GM11168 (cell line): ENCODE data around the gene SEMA5A.
"Not testable (repeated sequence)": the region's sequence is repeated elsewhere in the genome, so short reads cannot be mapped to it uniquely, and the experiment has no call there.

Experiments used
- in situ Hi-C: fragments of 300-500 bp; cut with MboI; formaldehyde crosslinking; loops from one replicate; pipeline ENCODE4 v1.12.0; 2022; ENCODE audit warnings: low sequenced_read_pairs; ENCODE audit not compliant: unreplicated experiment

SEMA5A gene

DNA sequence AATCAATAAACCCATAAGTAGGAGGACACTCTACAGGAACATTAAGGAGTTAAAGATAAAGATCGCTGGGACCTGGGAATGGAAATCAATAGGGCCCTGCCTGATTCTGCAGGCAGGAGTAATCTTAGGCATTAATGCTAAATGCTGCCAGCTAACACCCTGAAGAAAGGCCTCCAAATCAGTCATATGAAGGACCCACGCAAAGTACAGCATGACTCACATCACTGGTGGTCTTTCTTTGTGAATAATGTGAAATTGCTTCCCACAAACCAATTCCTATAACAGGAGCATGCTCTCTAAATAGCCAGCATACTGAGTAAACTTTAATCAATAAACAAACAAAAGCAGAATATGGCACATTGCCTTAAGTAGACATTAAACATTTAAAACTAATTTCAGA lies 172.3 kb downstream of the SEMA5A start:
- in situ Hi-C loops, result no loop called here

DNA sequence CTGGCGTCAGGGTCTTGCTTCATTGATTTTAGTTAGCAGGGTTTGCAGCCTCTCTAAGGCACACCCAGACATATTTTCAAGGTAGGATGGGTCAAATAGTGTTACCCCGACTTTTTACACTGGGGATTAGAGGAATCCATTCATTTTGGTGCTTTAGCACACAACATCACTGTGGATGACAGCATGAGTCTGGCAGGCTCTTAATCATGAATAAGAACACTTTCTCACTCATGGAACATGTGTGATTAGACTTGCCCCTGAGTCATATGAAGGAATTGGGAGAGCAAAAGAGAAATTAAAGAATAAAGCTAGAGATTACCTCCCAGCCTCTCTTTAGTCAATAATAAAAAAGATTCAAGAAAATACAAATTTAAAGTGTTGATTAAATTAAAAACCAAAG lies 175.6 kb downstream of the SEMA5A start:
- in situ Hi-C loops, result no loop called here

DNA sequence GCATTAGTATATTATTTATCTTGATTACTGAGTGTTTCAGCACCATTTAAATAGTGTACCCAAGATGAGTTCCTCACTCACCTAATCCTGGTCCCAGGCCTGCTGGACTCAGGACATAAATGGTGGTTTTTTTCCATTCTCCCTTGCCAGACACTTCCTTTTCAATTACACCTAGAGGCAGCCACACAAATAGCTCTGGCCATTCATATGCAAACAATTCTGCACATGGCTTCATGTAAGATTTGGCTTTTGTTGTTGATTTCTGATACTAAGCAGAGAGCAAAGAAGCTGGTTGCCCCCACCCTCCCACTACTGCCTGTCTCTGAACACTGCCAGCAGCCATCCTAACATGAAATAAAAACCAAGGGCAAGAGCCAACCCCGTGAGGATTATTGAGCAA lies 180.4 kb downstream of the SEMA5A start:
- in situ Hi-C loops, result no loop called here

DNA sequence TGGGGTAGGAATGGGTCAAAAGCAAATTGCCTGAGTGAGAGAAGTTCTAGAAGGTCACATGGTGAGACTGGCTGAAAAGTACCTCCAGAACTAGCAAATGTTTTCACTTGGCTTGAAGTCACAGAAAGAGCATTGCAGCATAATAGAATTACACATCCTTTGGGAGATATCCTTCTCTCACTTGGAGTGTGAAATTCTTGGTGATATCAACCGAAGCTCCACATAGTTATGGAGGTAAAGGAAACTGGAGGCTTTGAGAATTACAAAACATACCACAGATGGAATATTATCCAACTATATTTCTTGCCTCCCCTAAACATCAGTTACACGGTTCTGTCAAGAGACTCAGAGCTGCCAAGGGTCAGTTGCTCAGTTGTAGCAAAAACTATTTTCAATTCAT lies 182.4 kb downstream of the SEMA5A start:
- in situ Hi-C loops, result no loop called here

DNA sequence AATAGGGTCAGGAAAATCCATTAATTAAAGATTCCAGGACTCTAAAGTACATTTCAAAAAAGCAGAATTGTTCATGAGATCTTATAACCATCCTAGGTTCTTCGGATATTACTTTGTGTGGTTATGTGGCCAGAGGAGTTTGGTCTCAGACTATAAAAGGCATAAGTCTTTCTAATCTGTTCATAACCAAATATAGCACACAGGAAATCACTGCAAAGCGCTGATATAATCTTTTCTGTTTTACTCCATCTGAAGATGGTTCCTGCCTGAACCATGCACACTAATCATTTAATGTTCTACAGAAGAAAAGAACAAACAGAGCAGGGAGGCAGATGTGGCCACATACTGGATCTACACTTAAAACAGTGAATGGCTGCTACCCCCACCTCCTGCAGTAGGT lies 182.8 kb downstream of the SEMA5A start:
- in situ Hi-C loops, result no loop called here

DNA sequence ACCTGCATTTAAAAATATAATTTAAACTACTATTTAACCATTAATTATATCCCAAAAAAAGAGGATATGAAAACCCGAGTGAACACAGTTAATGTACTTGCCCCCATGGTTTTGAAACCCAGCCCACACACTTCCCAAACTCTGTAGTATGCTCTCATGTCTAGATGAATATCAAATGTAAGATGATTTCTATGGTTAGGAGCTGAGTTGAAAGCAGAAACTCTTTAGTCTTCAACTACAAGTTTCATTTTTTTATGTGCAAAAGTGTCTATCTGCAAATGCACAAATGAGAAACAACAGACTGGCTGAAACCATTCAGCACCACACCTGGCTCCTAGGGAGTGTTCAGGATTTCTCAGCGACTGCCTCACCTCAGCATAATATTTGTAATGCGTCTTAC lies 183.3 kb downstream of the SEMA5A start:
- in situ Hi-C loops, result no loop called here

DNA sequence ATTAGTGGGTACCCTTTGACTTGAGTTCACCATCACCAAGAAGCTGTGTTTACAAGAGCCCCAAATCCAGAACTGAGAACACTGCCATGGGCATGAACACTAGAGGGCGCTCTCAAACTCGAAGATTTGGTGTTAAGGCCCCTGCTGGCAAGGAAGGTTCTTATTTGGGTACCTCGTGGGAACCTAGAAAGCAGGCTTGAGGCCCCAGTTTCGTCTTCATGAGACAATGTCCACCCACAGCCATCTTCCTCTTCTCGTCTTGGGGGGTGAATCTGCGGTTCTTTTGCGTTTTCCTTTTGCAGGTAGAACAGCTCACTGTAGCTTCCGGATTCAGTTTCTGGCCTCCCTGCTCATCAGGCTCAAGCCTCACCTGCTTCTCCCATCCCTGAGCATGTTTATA lies 184.0 kb downstream of the SEMA5A start:
- in situ Hi-C loops, result no loop called here

DNA sequence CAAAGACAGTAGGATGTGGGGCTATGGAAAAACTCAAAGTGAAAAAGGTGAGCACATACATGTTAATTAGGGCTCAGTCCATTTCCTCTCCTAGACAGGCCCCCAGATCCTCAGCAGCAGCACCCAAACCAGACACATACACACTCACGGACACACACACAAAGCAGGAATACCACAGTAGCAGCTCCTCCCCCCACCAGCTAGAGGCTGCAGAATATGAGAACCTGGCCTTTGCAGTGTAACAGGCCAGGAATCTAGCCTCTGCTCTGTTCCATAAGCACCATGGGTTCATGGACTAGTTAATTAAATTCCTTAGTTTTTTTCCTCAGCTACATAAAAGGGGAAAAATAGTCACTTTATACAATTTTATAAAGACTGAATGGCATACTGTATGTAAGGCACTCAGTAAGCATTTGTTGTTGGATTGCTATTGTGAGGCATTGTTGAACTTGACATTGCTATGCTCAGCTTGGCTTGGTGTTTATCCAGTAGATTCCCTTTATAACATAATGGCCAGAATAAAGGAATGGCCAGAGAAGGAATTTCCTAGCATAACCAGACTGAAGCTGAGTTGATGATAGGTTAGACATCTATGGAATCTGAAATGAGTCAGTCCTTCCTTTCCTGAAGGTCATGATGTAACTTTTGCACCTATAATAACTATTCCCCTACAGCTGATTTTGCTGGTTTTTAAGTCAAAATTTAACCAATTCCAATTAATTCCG lies 186.8 kb downstream of the SEMA5A start:
- in situ Hi-C loops, result no loop called here

DNA sequence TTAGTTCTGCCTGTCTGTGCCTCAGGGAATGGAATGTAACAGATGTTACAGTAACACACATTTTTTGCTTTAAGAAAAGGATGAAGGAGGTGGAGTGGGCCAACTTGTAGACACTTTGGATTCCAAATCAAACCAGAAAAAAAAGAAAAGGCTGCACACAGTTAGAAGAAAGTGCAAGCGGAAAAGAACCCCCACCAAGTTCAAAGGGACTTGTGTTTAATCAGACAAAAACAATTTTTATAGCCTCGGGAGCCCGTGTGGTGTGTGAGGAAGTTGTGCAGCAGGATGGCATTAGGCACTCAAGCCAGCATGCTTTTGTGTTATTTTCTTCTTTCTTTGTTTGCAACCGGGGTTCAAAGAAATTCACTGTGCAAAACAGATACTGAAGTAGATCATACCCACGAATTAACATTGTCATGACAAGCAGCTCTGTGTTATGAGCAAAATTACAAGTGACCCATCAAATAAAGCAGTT lies 189.5 kb downstream of the SEMA5A start:
- in situ Hi-C loops, result no loop called here

DNA sequence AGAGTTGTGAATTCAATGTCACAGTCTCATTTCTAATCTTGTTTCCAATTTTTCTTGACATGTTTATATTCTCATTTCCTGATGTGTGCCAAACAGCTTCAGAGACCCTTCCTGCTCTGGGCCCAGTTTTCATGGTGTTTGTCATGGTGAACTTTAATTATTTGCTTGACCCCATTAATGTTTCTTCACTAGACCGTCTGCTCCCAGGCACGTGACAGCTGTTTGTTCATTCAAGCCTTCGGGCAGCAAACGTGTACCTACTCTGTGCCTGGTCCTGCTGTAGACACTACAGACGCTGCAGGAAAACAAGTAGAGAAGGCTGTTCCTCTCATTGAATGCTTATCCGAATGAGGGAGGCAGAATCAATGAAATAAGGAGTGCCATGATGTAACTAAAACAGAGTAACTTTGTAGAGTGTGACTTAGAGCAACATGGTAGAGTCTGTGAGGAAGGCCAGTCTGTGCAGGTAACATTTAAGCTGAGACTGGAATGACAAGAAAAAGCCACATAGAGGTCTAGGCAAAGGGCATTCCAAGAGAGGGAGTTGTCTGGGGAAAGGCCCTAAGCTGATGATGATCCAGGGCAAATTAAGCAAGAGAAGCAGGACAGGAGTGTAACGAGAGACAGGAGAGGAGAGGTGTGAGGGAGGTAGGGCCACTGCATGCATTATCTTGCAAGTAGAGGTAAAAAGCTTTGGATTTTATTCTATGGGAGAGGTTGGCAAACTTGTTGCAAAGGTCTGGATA lies 191.4 kb downstream of the SEMA5A start:
- in situ Hi-C loops, result no loop called here

DNA sequence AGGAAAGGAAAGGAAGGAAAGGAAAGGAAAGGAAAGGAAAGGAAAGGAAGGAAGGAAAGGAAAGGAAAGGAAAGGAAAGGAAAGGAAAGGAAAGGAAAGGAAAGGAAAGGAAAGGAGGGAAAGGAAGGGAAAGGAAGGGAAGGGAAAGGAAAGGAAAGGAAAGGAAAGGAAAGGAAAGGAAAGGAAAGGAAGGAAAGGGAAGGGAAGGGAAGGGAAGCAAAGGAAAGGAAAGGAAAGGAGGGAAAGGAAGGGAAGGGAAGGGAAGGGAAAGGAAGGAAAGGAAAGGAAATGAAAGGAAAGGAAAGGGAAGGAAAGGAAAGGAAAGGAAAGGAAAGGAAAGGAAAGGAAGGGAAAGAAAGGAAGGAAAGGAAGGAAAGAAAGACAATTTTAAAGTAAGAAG lies 192.8 kb downstream of the SEMA5A start:
- in situ Hi-C loops, result not testable (repeated sequence)

DNA sequence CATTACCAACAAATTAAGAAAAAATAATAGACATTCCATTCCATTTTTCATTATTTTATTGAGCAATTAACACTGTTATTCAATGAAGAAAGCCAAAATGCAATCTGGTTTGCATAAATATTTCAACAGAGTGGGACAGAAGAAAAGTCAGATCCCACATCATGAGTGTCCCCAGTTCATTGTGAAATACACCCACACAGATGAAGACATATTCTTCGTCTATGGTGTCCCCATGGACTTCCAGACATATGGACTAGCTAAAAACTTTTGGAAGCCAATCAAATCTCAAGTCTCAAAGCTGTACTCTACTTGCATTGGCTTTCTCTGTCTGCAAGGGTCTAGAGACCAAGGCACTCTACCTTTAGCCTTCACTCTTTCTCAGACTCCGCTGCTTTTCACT lies 194.3 kb downstream of the SEMA5A start:
- in situ Hi-C loops, result no loop called here

DNA sequence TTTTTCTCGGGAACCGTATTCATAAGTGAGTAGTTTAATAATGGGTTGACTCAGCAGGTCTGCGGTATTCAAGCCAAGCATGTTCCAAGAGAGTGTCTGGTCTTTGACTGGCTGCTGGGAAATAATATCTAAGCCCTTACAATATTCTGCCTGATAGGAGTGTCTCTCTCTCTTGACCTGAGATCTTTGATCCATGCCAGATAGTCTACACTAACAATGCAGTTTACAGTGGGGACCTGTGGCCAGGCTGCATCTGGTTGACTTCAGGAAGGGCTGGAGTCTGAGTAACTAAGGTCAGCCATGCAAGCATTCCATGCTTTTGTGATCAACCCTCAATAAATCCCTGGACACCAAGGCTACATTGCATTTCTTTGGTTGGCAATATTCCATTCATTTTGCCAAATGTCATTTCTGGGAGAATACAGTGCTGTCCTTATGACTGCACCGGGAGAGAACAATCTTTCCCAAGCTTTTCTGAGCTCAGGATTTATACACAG lies 195.5 kb downstream of the SEMA5A start:
- in situ Hi-C loops, result no loop called here

DNA sequence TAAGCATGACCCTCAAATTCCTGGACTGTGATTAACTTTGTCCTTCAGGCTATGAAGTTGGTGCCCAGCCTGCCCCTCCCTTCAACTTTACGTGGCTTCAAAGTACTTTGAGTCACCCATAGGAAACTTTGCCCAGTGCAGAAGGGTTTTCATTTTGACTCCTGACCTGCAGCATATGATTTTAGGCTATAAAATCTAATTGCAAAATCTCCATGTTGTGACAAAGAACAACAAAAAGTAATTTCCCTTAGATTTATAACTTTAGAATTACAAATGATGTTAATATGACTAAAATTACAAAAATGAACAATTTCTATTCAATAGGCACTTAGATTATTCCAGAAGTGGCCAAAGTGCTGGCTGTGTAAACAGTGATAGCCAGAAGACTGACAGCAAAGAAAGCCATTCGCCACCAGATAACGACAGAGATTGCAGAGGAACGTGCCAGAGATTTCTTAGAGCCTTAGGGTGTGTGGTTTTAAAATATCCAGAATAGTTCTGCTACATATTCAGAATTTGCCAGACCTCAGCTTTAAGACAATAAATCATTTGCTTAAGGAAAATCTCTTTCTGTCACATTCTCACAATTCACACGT lies 197.4 kb downstream of the SEMA5A start:
- in situ Hi-C loops, result no loop called here

DNA sequence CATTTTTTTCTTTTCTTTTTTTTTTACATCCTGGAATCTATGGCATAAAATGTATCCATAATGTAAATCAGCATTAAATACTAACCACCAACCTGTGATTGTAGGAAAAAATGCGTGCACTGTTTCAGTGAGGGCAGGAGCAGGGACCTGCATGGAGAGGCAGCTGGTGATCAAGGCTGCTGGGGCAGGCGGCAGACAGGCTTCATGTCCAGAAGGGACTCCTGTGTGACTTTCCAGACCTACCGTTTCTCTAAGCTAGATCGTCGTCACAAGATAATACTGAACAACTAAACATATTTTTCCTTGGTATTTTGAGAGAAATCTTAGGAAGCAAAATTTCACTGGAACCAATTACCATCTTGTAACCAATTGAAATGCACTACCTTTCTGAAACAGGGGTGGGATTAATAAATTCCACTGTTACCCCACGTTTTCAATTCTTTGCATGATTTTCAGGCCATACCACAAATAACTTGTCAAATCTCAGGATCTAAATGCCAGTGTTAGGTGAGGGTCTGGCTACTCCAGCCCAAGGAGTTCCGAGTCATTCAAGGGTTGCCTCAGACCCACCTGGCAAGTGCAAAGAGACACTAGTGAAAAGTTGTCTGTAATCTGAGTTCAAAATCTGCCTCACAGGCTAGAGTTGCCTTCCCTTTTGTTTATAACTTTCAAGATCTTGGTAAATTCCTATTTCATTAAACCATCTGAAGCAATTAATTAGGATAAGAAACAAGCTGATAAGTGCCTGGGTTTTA lies 198.2 kb downstream of the SEMA5A start:
- in situ Hi-C loops, result no loop called here

DNA sequence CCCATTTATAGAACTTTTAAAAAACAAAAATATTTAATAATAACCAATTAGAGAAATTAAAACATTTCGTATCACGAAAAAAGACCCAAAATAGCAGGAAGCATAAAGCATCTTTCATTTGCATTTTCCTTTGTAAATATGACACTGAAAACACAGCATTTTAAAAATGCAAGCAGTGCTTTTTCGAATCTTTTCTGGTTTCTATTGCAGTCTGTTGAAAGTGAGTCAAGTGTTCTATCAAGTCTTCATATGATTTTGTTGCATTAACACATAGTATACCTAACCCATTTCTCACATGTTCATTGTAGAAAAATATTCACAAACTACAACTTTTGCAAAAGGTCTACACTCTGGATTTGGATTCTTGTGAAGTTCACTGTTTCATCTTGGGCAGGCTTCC lies 198.8 kb downstream of the SEMA5A start:
- in situ Hi-C loops, result no loop called here

DNA sequence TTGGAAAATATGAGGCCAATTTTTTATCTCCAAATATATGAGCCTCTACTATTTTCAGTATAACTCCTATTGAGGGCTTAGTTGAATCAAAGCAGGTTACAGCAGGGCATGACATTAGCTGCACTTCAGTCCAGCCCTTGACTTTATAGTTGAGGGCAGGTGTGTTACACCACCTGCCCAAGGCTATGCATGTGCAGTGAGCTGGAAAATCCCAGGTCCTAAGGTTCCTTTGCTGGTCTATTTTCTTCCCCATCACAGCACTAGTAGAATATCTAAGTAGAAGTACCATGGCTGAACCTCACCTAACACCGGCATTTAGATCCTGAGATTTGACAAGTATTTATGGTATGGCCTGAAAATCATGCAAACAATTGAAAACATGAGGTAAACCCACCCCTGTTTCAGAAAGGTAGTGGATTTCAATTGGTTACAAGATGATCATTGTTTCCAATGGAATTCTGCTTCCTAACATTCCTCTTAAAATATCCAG lies 201.1 kb downstream of the SEMA5A start:
- in situ Hi-C loops, result no loop called here

DNA sequence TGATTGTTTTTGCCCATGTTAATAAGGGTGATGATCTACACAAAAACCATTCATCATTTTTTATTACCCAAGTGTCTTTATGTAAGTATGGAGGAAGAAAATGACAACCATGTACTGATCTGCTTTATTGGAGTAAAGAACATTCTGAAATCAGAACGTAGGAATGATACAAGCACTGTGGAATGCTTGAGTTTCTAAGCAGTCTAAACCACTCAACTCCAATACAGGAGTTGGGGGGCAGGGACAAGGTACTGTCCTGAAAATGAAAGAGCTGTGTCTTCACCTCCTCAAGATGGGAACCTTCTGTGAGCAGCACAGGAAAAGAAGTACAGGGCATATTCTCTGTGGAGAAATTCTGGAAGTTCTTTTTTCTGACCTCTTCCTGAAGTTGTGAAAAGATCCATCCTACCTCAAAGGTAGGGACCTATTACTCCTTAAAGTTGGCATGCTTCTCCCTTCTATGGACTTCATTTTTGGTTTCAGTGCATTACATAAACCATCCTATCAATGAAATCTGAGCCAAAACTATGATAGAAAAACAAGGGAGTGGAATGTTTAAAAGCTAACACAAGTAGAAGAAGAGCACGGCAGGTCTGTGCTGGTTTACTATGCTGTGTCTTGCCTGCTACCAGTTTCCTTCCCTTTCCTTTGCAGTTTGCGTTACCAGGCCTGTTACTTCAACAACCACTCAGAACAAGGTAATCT lies 202.6 kb downstream of the SEMA5A start:
- in situ Hi-C loops, result no loop called here

DNA sequence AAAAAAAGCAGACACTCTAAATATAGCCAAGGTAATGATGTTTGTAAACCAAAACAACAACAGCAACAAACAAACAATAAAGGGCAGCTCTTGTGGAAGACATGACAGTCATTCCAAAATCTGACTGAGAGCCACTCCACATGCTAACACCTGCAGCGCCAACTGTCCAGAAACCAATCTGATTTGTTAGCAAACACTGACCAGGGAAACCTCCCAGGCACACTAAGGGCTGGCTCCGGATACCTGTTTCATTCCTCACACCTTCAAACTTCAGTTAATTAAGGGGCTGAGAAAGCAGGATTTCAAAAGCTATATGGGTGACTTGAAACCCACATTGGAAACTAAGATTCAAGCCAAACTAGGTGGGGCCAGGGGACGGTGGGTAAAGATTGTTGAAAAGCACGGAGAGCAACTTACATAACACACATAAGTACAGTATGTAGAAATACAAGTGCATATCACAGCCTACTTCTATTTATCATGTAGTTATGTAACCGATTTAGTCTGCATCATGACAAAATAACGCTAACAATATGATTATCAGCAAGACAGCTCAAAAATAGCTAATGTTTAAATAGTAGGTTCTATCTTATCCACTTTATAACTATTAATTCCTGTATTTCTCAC lies 203.6 kb downstream of the SEMA5A start:
- in situ Hi-C loops, result no loop called here
